HepG2 (cell line): ENCODE results near the gene DCDC1. TPM values are rescaled to one million over a fixed set of nuclear protein-coding genes. Genes with fewer than 3 reads are reported as not detected.

Experiments
- ATAC-seq: fragments of 200-7000 bp; cut with Tn5 transposase; 3 replicates; pipeline ENCODE4 v1.9.1; 2020; ENCODE audit warnings: mild to moderate bottlenecking, moderate library complexity
- BruUV-seq: library from RNA; stranded (reverse); fragments of 400-500 nt; replicated peaks from 2 replicates; lab custom pipeline; 2021; lab: Mats Ljungman, UMichigan
- CTCF ChIA-PET: fragments of 300-600 bp; formaldehyde crosslinking; extraction: SDS; loops from one replicate; lab custom pipeline; 2021; ENCODE audit warnings: low total read pairs, inconsistent platforms, low intra/inter-chr PET ratio; lab: Yijun Ruan, JAX
- POLR2A ChIA-PET: fragments of 350-600 bp; sonication (Branson Sonifier 250); formaldehyde crosslinking; loops from one replicate; lab custom pipeline; 2020; ENCODE audit warnings: antibody characterized with exemption, inconsistent platforms; lab: Yijun Ruan, JAX
- DNase-seq: peaks from one replicate; pipeline ENCODE4 v3.0.0-alpha.2; 2015; ENCODE audit warnings: low spot score
- FAIRE-seq: peaks from 3 replicates; lab custom pipeline; 2011; peaks lifted over from hg19 to GRCh38; lab: Jason Lieb, UNC
- H2AFZ ChIP-seq: one replicate; pipeline ENCODE4 v1.6.1; 2011; ENCODE audit warnings: low read length, inconsistent platforms
- H3K27ac ChIP-seq: fragments of 300-600 bp; 3 replicates; pipeline ENCODE4 v1.8.0; 2011; ENCODE audit warnings: mixed run types, mild to moderate bottlenecking, mixed read lengths, low read length, inconsistent platforms; ENCODE audit not compliant: insufficient read depth; ENCODE audit errors: extremely low read length
- H3K27me3 ChIP-seq, 2 experiments: fragments of 200-600 bp in 1 of 2; 2 replicates in 1 of 2; 3 replicates in 1 of 2; pipeline versions ENCODE4 v1.6.0 to v1.8.0; 2011; ENCODE audit warnings: low read length in 2 of 2, mild to moderate bottlenecking in 2 of 2, moderate library complexity in 2 of 2, inconsistent platforms in 1 of 2; ENCODE audit not compliant: insufficient read depth in 2 of 2, control insufficient read depth in 1 of 2
- H3K36me3 ChIP-seq, 2 experiments: fragments of 200-600 bp in 1 of 2; replicated peaks in 1 of 2; 2 replicates in 1 of 2; 3 replicates in 1 of 2; pipeline versions ENCODE4 v1.5.1 to v1.8.0; 2011; ENCODE audit warnings: low read length in 2 of 2, inconsistent platforms in 1 of 2; ENCODE audit not compliant: insufficient read depth in 2 of 2, control insufficient read depth in 1 of 2
- H3K4me1 ChIP-seq: 2 replicates; pipeline ENCODE4 v1.5.1; 2012; ENCODE audit warnings: low read length, inconsistent platforms; ENCODE audit not compliant: insufficient read depth
- H3K4me2 ChIP-seq: 2 replicates; pipeline ENCODE4 v1.6.0; 2011; ENCODE audit warnings: low read depth, low read length, inconsistent platforms
- H3K4me3 ChIP-seq, 3 experiments: fragments of 200-600 bp in 1 of 3; sonication (generic), shearing (Covaris generic) in 1 of 3; replicated peaks in 1 of 3; 2 replicates each; pipeline ENCODE4 v1.5.1; 2011 to 2016; ENCODE audit warnings: low read length in 3 of 3, inconsistent platforms in 2 of 3, low read depth in 2 of 3, mild to moderate bottlenecking in 2 of 3, control low read depth in 1 of 3, mixed read lengths in 1 of 3; ENCODE audit not compliant: insufficient read depth in 1 of 3
- H3K79me2 ChIP-seq: one replicate; pipeline ENCODE4 v1.6.1; 2011; ENCODE audit warnings: low read length, inconsistent platforms; ENCODE audit not compliant: insufficient read depth
- H3K9ac ChIP-seq: 2 replicates; pipeline ENCODE4 v1.6.0; 2011; ENCODE audit warnings: mild to moderate bottlenecking, low read depth, low read length, inconsistent platforms; ENCODE audit not compliant: insufficient read depth
- H3K9me3 ChIP-seq: 2 replicates; pipeline ENCODE4 v1.5.1; 2012; ENCODE audit warnings: mild to moderate bottlenecking, low read length
- H4K20me1 ChIP-seq: 2 replicates; pipeline ENCODE4 v1.6.0; 2011; ENCODE audit warnings: inconsistent platforms, mild to moderate bottlenecking, low read length, moderate library complexity; ENCODE audit not compliant: insufficient read depth
- ATAD3A ChIP-seq: sonication (generic); formaldehyde crosslinking; IDR thresholded peaks from 2 replicates; pipeline ENCODE4 v1.4.0; 2020; ENCODE audit warnings: missing genetic modification reagents
- CENPX ChIP-seq: sonication (generic); formaldehyde crosslinking; IDR thresholded peaks from 2 replicates; pipeline ENCODE4 v1.9.0; 2021; ENCODE audit warnings: mild to moderate bottlenecking, missing genetic modification reagents, moderate library complexity
- CERS6 ChIP-seq: sonication (generic); formaldehyde crosslinking; IDR thresholded peaks from 2 replicates; pipeline ENCODE4 v1.5.0; 2020; ENCODE audit warnings: missing genetic modification reagents
- CREBL2 ChIP-seq: sonication (generic); formaldehyde crosslinking; IDR thresholded peaks from 2 replicates; pipeline ENCODE4 v1.8.1; 2023; ENCODE audit warnings: missing genetic modification reagents, mild to moderate bottlenecking, borderline replicate concordance
- EP300 ChIP-seq, 3 experiments: sonication (generic) in 1 of 3; formaldehyde crosslinking in 1 of 3; IDR thresholded peaks; 2 replicates each; pipeline versions ENCODE4 v1.5.1 to v1.6.1; 2011 to 2020; ENCODE audit warnings: low read depth in 2 of 3, low read length in 2 of 3, borderline replicate concordance in 1 of 3, improper control_type of control experiment in 1 of 3, mild to moderate bottlenecking in 1 of 3, missing genetic modification reagents in 1 of 3, moderate library complexity in 1 of 3
- GZF1 ChIP-seq: sonication (generic); formaldehyde crosslinking; IDR thresholded peaks from 2 replicates; pipeline ENCODE4 v1.5.1; 2020; ENCODE audit warnings: mild to moderate bottlenecking, missing genetic modification reagents
- MIER3 ChIP-seq: IDR thresholded peaks from 2 replicates; pipeline ENCODE4 v1.6.1; 2016; ENCODE audit warnings: missing compliant biosample characterization, borderline replicate concordance
- RAD21 ChIP-seq: fragments of 450-650 bp; formaldehyde crosslinking; IDR thresholded peaks from 2 replicates; pipeline ENCODE4 v1.5.0; 2020; ENCODE audit warnings: mild to moderate bottlenecking
- RXRB ChIP-seq: IDR thresholded peaks from 2 replicates; pipeline ENCODE4 v1.6.1; 2016; ENCODE audit warnings: borderline replicate concordance, missing genetic modification reagents, missing compliant biosample characterization
- TERF1 ChIP-seq: sonication (generic); formaldehyde crosslinking; IDR thresholded peaks from 2 replicates; pipeline ENCODE4 v1.8.0; 2022; ENCODE audit warnings: mild to moderate bottlenecking, missing genetic modification reagents, moderate library complexity
- THAP7 ChIP-seq: sonication (generic); formaldehyde crosslinking; IDR thresholded peaks from 2 replicates; pipeline ENCODE4 v1.8.1; 2023; ENCODE audit warnings: mild to moderate bottlenecking, missing genetic modification reagents
- ZBTB4 ChIP-seq: sonication (generic); formaldehyde crosslinking; IDR thresholded peaks from 2 replicates; pipeline ENCODE4 v1.4.0; 2020; ENCODE audit warnings: missing genetic modification reagents, mild to moderate bottlenecking, borderline replicate concordance
- ZFP36L2 ChIP-seq: sonication (generic); formaldehyde crosslinking; IDR thresholded peaks from 2 replicates; pipeline ENCODE4 v1.4.0; 2020; ENCODE audit warnings: missing genetic modification reagents
- ZNF30 ChIP-seq: sonication (generic); formaldehyde crosslinking; IDR thresholded peaks from 2 replicates; pipeline ENCODE4 v1.5.0; 2020; ENCODE audit warnings: mild to moderate bottlenecking, missing genetic modification reagents
- ZNF333 ChIP-seq: sonication (generic); formaldehyde crosslinking; IDR thresholded peaks from 2 replicates; pipeline ENCODE4 v1.4.0; 2020; ENCODE audit warnings: mild to moderate bottlenecking, missing genetic modification reagents, borderline replicate concordance
- ZNF773 ChIP-seq: sonication (generic); formaldehyde crosslinking; IDR thresholded peaks from 2 replicates; pipeline ENCODE4 v1.4.0; 2020; ENCODE audit warnings: missing genetic modification reagents, borderline replicate concordance
- ZNF839 ChIP-seq: sonication (generic); formaldehyde crosslinking; IDR thresholded peaks from 2 replicates; pipeline ENCODE4 v1.4.0; 2020; ENCODE audit warnings: missing genetic modification reagents, mild to moderate bottlenecking, borderline replicate concordance
- WGBS: methylation state at CpG from one replicate; pipeline ENCODE4 v1.1.6; 2017; ENCODE audit warnings: low lambda C conversion rate; 5-methylcytosine and 5-hydroxymethylcytosine counted together
- in situ Hi-C: cut with HindIII; loops from 2 replicates; pipeline ENCODE4 v1.10.0; 2017; ENCODE audit warnings: low pct_unique_long_range_greater_than_20kb; ENCODE audit not compliant: extremely low pct_ligation_motif_present
- intact Hi-C: fragments of 100-400 bp; cut with micrococcal nuclease; formaldehyde crosslinking; loops from one replicate; pipeline ENCODE4 v1.10.0; 2022; ENCODE audit not compliant: unreplicated experiment
- polyA plus RNA-seq, 8 experiments: library from polyadenylated mRNA; depleted of rRNA in 3 of 8; stranded (reverse) in 7 of 8; unstranded in 1 of 8; fragments of >200 nt; fragmentation: Illumina TruSeq in 4 of 8; extraction: Trizol in 4 of 8; gene quantifications; 2 replicates each; pipeline versions ENCODE4 v1.2.1 to v1.2.3, GENCODE V29; 2011 to 2016; ENCODE audit warnings: low read depth in 4 of 8, missing spikeins in 1 of 8, mixed read lengths in 1 of 8; ENCODE audit not compliant: insufficient read depth in 1 of 8
- total RNA-seq, 5 experiments: library from RNA; depleted of rRNA; stranded (reverse); fragments of >200 nt; fragmentation: Illumina TruSeq; extraction: Trizol; gene quantifications; 2 replicates each; pipeline ENCODE4 v1.2.3, GENCODE V29; 2016; ENCODE audit warnings: low read depth in 1 of 5

The DCDC1 gene
- total and polyA plus RNA-seq, 2 of the 13 experiments (the other 11 are each of a cell fraction or from before 2014, with no cell fraction given), result 0.12 to 0.27 TPM

GRCh38 chr11:31340903-31341572 lies 28.5 kb downstream of the DCDC1 start (continued):
- TF ChIP-seq ZBTB4 (CRISPR knock-in tag) (no peak), CENPX (CRISPR knock-in tag) (no peak), ZNF839 (CRISPR knock-in tag) (no peak), GZF1 (no peak), ZNF773 (no peak)

- H3K9me3 ChIP-seq, result no peaks in the 10 kb centered on the region
- DNase-seq, result no peak
- FAIRE-seq, result no peak
- H4K20me1 ChIP-seq, result no peaks in the 10 kb centered on the region
- in situ Hi-C loops, result no loop called here
- ATAC-seq, result no peak
- BruUV-seq, result no TSS peak
- POLR2A ChIA-PET, result no interaction called here
- CTCF ChIA-PET, result no interaction called here
- WGBS, result 3% methylated on average over 2 of the region's 2 CpGs
- H2AFZ ChIP-seq, result no peak overlapping the region
- no peak overlapping the region for H3K4me2 ChIP-seq
- no peaks in the 10 kb centered on the region for H3K4me1 ChIP-seq
- H3K36me3 ChIP-seq, result no peaks in the 10 kb centered on the region
- intact Hi-C loops, result no loop called here
- H3K27me3 ChIP-seq, result no peaks in the 10 kb centered on the region
- no peaks in the 10 kb centered on the region for H3K79me2 ChIP-seq
- no peak overlapping the region for H3K27ac ChIP-seq
- no peak overlapping the region for H3K4me3 ChIP-seq
- no peak overlapping the region for H3K9ac ChIP-seq
- no peak for TF ChIP-seq ATAD3A (CRISPR knock-in tag)
- TF ChIP-seq EP300 (IDR thresholded peaks at IDR 0.05; ENCODE audit: low read depth in 2 of 2, low read length in 2 of 2), result no peak
- TF ChIP-seq EP300 (CRISPR knock-in tag; IDR thresholded peaks at IDR 0.05; ENCODE audit: borderline replicate concordance), result no peak
- TF ChIP-seq CERS6 (CRISPR knock-in tag), result no peak
- no peak for TF ChIP-seq CREBL2 (CRISPR knock-in tag)
- no peak for TF ChIP-seq ZNF30 (CRISPR knock-in tag)
- TF ChIP-seq RAD21 (CRISPR knock-in tag), result no peak
- TF ChIP-seq MIER3 (CRISPR knock-in tag), result no peak
- TF ChIP-seq THAP7, result no peak
- TF ChIP-seq TERF1 (CRISPR knock-in tag), result no peak
- no peak for TF ChIP-seq RXRB (CRISPR knock-in tag)
- TF ChIP-seq ZFP36L2 (CRISPR knock-in tag), result no peak
- no peak for TF ChIP-seq ZNF333 (CRISPR knock-in tag)
These were observed 31.7 kb downstream of the DCDC1 start for GRCh38 chr11:31337806-31338205.
